Tongue (tissue), 2 donors: ENCODE results near the gene CIB2. TPM values are rescaled to one million over a fixed set of nuclear protein-coding genes. Genes with fewer than 3 reads are reported as not detected.

Experiments used
- DNase-seq: peaks from one replicate; pipeline ENCODE4 v3.0.0-alpha.2; 2015
- total RNA-seq: library from RNA; depleted of rRNA; stranded (reverse); fragments of >200 nt; gene quantifications from one replicate; pipeline ENCODE4 v1.2.3, GENCODE V29; 2014

CIB2 gene
- total RNA-seq, 1 donor from 2014 or later = 12.1 TPM

DNA sequence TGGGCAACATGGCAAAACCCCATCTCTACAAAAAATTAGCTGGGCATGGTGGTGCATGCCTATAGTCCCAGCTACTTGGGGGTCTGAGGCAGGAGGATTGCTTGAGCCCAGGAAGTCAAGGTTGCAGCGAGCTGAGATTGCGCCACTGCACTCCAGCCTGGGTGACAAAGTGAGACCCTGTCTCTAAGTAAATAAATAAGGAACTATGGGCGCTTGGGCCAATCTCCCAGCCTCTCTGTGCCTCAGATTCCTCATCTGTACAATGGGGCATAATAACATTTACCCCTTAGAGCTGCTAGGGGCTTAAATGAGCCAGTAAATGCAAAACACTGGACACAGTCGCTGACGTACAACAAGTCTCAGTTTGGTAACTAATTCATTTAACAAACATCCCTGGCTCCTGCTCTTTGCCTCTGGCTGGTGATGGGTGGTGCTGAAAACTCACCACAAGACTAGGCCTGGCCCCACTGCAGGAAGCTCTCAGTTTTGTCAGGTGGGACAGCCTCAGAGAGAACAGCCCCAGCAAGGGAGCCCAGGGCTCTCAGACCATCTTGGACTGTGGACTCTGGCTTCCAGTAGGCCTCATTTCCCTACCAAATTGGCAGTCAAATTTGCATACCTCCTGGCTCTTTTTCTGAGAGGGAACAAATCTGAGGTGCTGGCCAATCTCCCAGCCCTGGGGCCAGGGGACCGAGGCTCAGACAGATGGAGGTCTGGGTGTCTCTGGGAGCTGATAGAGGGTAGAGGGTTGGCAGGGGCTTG is 47.4 kb downstream of the CIB2 start:
- DNase-seq = no peak

DNA sequence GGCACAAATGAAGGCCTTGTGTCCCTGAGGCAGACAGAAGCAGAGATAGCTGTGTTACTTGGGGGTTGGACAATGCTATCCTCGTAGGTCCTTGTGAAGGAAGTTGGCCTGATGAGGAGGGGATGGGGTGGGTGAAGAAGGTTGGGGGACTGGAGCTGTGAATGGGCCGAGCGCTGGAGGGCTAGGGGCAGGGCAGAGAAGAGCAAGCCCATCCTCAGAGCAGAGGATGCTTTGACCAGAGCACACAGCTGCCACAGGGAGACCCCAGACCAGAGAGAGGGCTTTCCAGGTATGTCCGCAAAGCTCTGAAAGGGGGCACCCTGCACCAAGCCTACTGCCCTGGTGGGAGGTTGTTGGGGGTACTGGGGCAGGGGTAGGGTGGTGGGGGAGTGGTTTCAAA is 48.1 kb downstream of the CIB2 start:
- DNase-seq = no peak

DNA sequence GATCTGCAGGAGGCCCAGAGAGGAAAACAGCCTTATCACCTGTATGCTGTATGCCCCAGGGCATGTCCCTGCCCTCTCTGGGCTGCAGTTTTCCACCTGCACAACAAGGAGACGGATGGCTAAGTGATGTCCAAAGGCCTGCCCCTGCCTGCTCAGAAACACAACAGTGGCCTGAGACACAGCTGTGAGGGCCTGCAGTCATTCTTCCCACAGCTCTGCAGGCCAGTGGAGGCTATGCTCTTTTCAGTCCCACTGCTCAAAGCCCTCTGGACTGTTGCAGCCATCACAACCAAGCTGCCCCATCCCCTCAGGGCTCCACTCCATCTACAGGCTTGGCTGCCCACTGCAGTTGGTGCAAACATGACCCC is 48.5 kb downstream of the CIB2 start:
- no peak for DNase-seq

DNA sequence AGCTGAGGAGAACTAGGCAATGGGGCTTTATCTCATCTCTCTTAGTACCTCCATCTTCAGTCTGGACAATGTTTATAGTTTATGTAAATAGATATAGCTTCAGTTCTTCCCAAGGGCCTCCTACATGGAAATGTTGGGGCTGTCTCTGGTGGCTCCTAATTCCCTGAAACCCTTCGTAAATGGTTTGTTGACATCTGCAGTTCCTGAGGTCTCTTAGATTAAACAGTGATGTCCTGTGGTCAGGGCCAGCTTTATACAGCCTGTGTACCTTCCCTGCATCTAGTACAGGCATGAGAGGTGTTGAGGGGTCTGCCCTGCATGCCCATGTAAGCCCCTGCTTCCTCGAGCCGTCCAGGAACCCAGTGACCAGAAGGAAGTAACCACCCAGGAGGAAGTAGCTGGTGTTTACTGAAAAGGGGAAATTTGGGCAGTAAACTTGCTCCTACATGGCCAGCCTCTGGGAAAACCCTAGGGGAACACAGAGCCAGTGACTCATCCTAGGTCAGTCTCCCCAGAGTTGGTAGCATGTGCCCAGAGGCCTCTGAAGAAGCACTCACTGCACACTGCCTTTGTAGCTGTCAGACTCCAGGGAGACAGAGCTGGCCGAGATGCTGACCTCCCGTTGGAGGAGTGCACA is 49.0 kb downstream of the CIB2 start:
- DNase-seq = no peak

DNA sequence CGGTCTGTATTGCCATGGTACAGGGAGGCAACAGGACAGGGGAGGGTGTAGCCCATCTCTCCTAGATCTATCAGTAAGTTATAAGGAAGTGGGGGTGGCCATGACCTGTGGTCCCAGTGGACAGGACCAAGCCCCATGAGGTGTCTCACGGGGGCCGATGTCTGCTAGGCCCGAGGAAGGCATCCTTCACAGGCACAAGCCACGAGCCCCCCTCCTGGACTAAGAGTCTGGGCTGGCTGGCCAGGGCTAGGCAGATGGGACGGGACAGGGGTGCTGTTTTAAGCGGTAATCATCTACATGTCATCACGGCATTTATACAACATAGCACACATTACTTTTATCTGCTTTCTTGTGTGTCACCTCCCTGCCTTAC is 51.2 kb downstream of the CIB2 start:
- no peak for DNase-seq

DNA sequence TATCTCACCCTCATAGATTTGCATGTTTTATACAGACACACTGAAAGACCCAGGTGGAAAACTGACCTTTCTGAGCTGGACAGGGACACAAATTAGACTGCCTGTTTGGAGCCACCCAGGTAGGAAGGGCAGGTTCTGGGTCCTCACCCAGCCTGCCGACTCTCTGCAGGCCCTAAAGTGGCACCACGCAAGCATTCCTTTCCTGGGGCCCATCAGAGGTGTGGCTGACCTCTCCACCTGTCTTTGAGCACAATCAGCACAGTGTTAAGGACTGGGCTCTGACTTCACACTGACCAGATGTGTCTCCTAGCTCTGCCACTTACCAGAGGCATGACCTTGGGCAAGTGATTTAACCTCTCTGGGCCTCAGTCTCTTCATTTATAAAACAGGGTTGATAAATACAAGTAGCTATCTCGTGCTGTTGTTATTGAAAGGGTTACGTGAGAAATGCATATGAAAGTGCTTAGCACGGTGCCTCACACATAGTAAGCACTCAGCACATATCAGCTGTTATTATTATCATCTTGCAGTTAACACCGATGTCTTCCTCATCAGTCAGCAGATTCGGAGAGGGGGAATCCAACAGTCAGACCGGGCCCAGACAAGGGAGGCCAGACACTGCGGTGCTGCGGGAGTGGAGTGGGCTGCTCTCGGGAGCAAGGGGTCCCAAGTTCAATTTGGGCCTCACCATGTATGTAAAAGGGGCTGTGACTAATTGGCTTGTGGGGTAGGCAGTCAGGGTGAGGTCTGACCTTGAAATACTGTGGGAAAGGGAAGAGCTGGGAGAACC is 51.8 kb downstream of the CIB2 start:
- DNase-seq = no peak

DNA sequence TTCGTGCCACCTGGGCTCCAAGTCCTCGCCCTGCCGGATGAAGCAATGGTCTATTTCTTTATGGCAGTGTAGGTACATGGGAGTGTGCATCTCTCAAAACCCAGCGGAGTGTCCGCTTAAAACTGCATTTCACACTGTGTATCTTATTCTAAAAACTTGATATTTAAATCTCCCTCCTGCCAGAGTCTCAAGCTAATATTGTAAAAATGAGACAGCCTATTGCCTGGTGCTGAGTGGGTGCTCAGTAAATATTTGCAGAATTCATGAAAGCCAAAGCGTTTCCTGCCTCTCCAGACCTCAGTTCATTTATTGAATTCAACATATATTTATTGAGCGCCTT is 53.4 kb downstream of the CIB2 start:
- DNase-seq = no peak

DNA sequence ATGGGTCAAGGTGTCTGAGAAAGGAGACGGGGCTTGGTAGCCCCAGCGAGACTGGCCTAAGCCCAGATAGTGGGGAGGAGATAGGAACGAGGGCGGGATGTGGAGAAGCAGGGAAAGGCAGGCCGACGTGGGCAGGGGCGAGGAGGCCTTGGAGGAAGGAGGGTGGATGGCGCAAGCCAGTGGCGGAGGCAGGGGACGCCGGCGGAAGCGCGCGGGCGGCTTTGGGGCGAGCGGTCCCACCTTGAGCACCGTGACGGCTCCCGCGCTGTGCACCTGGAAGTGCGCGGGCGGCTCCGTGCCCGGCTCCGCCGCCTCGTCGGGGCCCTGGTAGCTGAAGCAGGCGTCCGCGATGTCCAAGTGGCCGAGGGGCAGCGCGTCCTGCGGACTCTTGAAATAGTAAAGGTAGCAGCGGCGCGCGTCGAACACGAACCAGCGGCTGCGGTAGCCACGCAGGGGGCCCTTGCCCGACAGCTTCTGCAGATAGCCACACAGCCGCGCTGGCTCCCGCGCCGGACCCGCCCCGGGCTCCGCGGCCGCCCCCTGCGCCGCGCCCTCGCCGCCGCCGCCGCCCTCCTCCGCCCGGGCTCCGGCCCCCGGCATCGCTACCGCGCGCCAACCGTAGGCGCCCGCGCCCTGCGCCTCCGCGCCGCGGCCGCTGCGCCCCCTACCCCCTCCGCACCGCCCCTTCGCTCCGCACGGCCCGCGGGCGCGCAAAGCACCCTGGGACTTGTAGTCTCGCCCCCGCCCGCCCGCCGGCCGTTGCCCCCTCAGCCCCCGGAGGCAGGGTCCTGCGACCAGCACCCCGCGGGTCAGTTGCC is 54.0 kb downstream of the CIB2 start, which contains the start of gene TBC1D2B:
Gene TBC1D2B, minus strand, starts transcription at position 659 of the 818 bp plus-strand sequence. Its CDS starts 59 bp downstream, at position 600.
- peak; percentile 77 for DNase-seq

DNA sequence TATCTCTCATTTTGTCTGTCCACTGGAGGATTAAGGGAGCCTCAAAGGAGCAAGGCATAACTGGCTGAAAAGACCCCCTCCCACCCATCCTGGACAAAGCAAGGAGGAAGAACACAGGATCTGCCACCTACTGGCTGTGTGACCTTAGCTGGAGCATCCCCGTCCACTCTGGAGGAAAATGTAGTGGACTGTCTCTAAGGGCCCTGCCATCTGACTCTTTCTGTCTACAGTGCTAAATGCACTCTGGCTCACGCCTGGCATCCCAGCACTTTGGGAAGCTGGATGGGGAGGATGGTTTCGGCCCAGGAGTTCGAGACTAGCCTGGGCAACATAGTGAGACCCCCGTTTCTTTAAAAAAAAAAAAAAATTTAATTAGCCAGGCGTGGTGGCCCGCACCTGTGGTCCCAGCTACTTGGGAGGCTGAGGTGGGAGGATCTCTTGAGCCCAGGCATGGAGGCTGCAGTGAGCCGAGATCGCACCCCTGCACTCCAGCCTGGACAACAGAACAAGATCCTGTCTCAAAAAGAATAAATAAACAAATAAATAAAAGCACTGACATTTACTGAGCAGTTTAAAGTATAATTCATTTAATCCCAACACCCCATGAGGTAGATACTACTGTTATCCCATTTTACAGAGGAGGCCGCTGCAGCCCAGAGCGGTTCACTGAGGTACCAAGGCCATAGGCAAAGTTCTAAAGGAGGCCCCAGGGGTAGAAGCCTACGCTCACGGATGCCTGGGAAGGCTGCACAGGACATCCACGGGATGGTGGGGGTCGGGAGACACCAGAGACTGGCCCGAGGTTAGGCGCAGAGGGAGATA is 54.8 kb downstream of the CIB2 start:
- no peak for DNase-seq

DNA sequence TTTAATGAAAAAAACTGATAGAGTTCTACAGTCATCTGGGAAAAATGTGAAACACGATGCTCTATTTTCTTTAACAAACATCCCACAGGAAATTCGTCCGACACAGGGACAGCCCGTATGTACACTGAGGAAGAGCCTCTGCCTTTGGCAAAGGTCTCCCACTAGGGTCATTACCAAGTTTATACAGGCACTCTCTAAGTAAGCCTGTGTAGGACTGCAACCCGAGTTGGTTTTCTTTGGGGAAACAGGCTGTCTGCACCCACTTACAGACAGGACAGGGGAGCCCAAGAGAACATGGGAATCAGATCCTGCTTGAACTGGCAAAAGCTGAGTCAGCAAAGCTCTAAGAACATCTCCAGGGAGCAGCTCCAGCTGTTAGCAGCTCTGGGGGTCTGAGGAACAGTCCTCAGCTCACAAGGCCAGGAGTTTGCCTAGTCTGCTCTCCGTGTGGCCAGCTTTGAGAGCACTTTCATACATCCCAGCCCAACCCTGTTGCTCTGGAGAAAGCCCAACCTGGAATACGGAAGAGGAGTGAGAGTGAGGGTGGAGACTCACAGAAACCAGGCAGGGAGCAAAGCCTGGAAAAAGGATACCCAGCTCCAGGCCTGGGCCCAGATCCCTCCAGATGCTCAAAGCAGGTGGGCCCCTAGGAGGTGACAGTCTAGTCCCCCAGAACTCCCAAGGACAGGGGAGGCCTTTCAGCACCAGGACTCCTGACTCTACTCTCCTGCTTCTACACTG is 55.6 kb downstream of the CIB2 start:
- DNase-seq = peak; percentile 86

DNA sequence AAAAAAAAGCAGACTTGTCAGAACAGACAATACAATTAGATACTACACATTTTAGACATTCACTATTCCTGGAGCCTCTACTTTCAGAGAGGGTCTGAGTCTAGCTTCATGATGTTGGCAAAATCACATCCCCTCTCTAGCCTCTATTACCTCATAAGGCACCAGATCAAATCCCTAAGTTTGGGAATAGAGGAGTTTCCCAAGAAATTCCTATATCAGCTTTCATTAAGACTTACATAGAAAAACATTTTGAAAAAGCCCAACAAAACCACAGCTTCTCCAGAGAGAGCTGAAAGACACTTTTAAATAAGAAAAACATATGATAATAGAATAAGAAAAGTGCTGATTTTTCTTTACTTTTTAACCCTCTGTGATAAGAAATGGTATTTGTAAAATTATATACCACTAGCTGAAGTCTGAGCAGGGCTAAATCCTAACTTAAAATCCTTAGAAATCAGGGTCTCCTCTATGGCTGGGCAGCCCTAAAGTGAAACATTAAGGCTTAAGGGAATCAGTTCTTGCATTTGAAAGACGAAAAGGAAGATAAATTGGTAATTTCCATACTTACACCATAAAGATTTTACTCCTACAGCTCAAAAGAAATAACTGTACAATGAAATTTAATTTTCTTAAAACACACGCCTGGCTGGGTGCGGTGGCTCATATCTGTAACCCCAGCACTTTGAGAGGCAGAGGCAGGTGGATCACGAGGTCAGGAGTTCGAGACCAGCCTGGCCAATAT is 58.0 kb downstream of the CIB2 start:
- DNase-seq = peak; percentile 35

DNA sequence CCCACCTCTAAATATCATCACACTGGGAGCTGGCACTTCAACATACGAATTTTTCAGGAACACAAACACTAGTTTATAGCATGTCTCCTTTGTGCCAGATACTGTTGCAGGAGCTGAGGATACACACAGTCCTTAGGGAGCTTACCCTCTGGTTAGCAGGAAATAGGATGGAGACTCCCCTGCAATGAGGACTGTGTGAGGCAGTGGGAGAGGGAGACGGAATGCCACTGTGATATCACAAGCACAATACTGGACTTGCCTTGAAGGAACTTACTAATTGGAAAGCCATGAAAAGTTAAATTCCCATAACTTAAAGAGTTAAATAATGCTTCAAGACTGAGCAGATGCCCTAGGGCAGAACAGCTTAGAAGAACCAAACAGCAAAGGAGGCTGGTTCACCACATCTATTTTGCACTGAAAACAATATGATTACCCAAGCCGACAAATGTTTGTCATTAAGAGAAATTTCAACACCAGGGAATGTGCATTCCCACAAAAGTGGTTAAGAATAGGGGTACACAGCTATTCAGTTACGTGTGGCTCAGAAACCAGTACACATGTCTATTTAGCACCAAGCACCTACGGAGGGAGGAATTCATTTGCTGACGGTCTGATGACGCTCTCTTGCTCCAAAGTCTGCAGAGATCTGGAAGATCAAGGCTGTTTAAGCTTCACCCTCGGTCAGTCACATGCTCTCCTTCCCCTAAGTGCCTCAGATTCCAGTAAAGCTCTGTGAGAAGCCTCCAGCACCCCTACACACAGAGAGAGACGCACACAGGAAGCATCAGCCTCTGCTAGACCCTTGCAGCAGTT is 59.0 kb downstream of the CIB2 start:
- DNase-seq = peak; percentile 62

DNA sequence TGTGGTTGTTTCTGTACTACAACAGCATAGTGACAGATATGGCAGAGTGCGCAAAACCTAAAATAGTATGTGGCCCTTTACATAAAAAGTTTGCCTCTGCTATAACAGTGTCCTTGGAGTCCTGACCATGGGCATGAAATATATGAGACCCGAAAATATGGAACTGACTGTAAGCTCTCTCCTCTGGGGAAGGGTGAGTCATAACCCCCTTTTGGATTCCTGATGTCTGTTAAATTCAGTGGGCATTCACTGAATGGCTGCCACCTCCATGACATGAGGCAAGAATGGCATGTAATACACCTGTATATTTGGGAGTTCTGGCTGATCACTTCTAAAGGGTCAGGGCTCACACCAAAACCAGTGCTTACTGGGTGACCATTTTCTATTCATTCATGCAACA is 59.9 kb downstream of the CIB2 start:
- no peak for DNase-seq

DNA sequence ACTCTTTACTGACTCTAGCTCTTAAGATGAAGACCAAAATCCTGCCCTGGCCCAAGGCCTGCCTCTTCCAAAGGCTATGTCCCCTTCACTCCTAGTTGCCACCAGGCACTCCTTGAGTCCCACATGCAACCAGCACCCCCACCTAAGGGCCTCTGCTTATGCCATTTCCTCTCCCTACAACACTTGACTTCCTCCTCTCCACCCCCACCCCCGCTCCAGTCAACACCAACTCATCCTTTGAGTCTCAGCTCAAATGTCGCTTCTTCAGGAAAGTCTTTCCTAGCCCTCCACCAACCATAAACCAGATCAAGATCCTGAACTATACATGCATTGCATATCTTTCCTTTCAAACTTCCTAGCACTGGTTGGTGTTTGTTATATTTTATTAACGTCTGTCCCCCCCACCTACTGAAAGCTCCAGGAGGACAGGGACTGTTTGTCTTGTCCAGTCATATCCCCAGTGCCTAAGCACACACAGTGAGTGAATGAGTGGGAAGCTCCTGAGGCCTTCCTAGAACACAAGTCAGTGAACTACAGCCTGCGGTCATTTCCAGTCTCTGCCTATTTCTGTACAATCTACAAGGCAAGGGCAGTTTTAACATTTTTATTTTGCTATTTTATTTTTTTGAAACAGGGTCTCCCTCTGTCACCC is 61.1 kb downstream of the CIB2 start:
- no peak for DNase-seq

DNA sequence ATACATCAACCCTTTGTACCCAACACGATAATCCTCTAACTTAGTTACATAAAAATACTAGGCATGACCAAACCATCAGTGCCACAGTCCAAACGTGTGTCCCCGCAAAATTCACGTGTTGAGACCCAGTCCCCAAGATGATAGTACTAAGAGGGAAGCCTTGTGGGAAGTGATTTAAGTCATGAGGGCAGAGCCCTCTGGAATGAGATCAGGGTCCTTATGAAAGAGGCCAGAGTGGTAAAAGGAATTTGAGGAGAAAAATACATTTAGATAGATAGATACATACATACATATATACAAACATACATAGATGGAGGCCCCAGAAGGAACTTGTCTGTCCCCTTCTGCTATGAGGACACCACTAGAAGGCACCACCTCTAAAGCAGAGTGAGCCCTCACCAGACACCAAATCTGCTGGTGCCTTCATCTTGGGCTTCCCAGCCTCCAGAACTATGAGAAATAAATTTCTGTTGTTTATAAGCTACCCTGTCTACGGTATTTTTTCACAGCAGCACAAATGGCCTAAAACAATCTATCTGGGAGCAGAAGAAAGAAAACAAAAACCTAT is 61.7 kb downstream of the CIB2 start:
- DNase-seq = no peak

DNA sequence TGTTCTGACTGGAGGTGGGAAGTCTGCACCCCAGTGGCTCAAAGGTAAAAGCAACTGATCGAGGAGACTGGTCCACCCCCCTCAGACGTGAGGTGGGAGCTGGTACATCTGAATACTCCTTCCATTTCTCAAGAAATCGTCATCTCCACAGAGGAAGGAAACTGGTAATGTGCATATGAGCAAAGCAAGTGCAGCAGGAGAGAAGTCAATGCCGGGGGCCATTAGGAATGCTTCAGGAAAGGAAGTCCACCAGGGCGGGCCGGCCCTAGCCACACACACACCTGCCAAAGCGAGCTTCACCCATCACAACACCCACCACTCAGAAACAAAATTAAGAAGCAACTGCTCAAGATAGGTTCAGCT is 62.2 kb downstream of the CIB2 start:
- DNase-seq = no peak

DNA sequence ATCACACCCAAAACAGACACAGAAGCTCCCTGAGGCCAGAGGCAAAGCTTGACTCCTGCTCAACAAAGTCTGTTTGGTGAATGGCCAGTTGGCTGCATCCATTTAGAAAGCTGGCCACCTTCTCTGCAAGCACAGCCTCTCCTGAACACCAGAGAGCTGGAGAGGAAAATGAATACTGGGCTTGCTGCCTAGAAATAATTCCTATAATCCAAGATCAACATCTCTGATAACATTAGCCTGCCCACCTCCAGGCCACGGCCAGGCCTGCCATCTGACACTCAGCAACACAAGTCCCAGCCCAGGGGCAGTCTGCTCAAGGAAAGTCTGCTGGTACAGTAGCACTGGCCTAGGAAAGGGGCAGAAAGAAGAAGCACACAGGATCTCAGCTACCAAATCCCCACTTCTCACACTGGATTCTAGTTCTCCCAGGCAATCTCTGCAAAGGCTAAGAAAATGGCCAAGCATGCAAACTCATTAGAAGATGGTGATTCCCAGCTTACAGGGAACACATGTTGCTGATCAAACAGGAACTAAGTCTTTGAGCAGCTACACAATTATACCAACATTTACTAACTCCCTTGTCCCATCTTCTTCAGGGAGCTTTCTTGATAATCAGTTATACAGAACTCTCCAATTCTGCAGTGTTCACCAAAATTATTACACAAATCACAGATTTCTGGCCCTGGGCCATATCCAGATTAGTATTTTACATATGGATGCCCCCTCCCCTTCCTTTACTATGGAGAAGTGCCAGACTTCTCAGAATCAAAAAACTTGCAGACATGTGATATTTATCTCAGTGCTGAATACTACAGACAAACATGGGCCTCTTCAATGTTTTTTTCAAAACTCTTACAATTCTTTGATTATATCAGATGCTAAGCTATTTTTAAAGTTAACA is 63.7 kb downstream of the CIB2 start:
- DNase-seq = peak; percentile 79
